ENCODE measurements around the gene NFS1.
"Not testable (repeated sequence)": the region's sequence is repeated elsewhere in the genome, so short reads cannot be mapped to it uniquely, and the experiment has no call there.

Gene NFS1

DNA sequence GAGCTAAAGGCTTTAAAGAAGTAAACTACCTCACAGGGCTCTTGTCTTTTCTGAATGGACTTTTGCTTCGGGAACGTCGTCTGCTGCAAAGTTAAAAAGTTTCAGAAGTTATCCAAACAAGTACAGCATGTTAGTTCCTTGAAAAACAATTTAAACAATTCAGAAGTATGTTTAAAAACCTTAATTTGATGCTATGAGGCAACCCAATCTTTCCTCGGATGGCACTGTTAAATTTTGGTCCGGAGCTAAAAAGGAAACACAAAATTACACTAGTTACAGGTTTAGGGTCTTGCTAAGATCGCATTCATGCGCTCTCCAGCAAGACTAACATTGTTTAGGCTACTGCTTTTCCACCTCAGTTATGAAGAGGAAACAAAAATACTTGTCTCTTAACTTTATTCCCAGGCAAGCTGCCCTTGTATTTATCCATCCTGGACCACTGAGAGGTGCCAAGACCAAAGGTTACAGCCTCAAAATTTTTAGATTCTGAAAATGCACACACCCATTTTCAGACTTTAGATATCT lies 30.2 kb upstream of the NFS1 start:
- no peak for DNase-seq

DNA sequence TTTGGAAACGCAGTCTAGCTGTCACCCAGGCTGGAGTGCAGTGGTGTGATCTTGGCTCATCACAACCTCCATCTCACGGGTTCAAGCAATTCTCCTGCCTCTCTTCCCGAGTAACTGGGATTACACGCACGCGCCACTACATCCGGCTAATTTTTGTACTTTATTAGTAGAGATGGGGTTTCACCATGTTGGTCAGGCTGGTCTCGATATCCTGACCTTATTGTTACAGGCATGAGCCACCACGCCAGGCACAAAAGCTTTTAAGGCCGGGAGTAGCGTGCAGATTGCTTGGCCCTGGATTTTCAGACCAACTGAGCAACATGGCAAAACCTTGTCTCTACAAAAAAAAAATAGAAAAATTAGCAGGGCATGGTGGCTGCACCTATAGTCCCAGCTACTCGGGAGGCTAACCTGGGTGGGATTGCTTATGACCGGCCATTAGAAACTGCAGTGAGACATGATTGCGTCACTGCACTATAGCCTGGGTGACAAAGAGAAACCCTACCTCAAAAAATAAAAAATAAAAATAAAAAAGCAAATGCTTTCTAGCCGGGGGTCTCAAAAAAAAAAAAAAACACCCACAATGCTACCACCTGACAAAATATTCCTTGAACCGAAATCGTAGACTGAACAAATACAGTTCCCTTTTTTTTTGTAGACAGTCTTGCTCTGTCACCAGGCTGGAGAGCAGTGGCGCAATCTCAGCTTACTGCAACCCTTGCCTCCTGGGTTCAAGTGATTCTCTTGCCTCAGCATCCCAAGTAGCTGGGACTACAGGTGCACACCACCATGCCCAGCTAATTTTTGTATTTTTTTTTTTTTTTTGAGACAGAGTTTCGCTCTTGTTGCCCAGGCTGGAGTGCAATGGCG lies 27.9 kb upstream of the NFS1 start:
- no peak for DNase-seq

DNA sequence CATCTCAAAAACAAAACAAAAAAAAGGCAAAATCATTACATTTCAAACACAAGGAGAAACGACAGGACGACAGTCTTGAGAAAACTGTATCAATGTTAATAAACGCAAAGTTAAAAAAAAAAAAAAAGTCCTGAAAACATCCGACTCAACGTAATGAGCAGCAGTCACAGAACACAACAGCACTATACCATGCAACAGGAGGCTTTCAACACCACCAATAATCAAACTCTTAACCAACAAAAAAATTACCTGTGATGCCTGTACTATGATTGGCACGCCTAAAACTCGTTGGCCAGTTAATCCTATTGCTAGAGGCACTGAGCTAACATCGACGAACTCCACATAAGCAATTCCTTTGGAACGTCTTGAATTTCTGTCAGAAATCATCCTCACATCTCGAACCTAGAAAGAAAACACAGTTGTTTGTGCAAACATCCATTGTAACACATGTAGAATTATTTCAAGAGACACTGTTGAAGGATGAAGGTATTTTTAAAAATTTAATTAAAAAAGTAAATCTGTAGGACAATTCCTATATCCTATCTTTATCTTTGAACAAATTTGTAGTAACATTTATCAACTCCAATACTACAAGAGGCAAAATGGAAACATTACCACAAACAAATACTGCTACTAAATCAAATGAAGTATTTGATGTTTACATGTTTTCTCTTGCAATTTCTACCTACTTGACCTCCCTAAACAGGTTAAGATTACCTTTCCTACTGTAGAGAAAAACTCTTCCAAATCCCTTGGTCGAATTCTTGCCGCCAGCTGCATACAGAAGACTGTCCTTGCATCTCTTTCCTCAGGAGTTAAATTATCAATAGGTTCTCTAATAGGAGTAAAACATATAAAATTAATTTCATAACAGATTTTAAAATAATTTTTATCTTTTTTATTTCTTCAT lies 25.4 kb upstream of the NFS1 start:
- no peak for DNase-seq

DNA sequence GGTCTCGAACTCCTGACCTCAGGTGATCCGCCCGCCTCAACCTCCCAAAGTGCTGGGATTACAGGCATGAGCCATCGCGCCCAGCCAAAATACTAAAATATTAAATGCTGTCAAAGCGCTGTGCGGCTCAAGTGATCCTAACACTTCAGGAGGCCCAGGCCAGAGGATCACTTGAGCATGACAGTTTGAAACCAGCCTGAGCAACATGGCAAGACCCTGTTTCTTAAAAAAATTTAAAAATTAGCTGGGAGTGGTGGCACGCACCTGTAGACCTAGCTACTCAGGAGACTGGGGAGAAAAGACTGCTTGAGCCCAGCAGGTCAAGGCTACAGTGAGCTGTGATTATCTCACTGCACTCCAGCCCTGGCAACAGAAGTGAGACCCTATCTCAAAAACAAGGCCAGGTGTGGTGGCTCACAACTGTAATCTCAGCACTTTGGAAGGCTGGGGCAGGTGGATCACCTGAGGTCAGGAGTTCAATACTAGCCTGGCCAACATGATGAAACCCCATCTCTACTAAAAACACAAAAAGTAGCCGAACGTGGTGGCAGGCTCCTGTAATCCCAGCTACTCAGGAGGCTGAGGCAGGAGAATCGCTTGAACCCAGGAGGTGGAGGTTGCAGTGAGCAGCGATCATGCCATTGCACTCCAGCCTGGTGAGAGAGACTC lies 24.6 kb upstream of the NFS1 start:
- DNase-seq = not testable (repeated sequence)

DNA sequence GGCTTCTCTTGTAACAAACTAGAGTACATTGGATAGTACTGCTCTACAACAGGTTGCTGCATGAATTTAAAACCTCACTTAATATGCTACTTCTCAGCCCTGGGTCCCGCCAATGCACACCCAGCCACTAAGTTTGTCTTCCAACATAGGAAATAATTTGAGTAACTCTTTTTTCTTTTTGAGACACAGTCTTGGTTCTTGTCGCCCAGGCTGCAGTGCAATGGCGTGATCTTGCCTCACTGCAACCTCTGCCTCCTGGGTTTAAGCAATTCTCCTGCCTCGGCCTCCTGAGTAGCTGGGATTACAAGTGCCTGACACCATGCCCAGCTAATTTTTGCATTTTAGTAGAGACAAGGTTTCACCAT lies 24.1 kb upstream of the NFS1 start:
- DNase-seq = not testable (repeated sequence)

DNA sequence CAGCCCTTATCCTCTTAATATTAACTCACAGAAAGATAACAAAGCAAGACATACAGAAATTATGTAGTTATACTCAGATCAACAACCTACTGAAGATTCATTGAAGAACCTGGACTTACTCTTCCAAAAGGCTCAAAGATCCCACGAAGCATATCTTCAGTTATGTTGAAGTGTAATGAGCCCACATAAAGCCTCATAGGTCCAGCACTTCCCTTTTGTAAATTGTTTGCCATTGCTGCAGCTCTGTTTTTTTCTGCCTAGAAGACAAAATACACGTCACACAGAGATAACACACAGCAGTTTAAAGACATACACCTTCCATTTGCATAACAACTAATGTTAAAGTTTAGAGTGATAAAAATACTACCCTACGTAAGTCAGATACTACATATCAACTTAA lies 22.5 kb upstream of the NFS1 start:
- DNase-seq = no peak

DNA sequence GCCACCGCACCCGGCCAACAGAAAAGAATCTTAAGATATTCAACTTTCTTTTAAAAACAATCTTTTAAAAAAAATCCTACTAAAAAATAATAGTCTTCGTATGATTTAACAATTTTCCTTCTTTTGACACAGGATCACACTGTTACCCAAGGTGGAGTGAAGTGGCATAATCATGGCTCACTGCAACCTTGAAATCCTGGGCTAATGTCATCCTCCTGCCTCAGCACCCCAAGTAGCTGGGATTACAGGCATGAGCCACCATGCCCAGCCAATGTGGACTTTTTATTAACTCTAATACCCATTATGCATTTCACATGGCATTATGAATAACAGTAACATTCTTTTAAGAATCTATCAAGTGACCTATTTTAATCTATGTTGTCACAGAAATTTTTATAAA lies 22.1 kb upstream of the NFS1 start:
- no peak for DNase-seq

DNA sequence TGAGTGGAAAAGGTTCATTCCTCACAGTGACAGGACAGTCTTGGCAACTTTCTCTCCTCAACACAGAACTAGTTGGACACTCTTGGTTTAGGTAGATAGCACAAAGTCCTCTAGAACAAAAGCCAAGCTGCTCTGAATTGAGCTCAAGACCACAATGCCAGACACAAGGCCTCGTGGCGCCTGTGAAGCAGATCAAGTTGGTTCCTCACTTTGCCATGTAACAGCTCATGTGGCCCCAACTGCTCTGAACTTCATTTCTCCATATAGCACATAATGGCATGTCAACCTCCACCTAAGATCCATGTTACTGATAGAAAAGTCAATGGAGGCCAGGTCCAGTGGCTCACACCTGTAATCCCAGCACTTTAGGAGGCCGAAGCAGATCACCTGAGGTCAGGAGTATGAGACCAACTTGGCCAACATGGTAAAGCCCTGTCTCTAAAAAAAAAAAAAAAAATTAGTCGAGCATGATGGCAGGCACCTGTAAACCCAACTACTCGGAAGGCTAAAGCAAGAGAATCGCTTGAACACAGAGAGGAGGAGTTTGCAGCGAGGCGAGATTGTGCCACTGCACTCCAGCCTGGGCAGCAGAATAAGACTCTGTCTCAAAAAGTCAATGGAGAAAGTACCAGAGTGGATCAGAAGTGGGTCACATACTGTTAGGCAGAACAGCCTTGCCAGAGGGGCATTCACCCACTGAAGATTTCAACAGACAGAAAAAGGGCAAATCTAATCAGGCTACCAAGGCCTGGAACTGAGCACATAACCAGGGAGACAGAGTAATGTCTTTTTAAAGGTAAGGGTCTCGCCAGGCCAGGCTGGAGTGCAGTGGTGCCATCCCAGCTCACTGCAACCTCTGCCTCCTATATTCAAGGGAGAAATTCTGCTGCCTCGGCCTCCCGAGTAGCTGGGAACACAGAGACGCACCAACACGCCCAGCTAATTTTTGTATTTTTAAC lies 21.3 kb upstream of the NFS1 start:
- no peak for DNase-seq

DNA sequence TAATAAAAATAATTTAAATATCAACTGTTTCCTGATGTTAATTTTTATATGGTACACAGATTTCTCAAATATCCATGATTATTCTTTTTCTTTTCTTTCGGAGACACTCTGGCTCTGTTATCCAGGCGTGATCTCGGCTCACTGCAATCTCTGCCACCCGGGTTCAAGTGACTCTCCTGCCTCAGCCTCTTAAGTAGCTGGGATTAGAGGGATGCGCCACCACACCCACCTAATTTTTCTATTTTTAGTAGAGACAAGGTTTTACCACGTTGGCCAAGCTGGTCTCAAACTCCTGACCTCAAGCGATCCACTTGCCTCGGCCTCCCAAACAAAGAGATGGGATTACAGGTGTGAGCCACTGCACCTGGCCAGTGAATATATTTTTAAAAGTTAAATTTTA lies 20.6 kb upstream of the NFS1 start:
- no peak for DNase-seq

DNA sequence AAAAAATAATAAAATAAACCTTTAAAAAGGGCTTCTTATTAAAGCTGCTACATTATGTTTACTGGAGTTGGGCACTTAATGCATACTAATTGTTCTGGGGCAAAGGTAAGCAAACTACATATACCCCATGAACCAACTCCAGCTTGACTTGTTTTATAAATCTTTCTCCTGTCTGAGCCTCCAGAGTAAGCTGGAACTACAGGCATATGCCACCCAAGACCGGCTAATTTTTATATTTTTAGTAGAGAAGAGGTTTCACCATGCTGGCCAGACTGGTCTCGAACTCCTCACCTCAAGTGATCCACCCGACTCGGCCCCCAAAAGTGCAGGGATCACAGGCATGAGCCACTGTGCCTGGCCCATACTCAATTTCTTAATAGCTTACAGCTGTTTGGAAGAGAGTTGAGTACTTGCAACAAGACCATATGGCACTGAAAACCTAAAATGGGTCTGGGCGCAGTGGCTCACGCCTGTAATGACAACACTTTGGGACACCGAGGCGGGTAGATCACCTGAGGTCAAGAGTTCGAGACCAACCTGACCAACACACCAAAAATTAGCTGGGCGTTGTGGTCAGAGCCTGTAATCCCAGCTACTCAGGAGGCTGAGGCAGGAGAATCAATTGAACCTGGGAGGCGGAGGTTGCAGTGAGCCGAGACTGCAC lies 20.0 kb upstream of the NFS1 start:
- no peak for DNase-seq

DNA sequence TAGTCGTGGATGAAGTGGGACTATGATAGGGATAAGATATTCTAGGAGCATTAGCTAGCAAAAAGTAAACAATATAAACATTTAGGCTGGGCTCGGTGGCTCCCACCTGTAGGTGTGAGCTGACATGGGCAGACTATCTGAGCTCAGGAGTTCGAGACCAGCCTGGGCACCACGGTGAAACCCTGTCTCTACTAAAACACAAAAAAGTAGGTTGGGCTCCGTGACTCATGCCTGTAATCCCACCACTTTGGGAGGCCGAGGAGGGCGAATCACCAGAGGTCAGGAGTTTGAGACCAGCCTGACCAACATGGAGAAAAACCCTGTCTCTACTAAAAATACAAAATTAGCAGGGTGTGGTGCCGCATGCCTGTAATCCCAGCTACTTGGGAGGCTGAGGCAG lies 19.2 kb upstream of the NFS1 start:
- DNase-seq = not testable (repeated sequence)

DNA sequence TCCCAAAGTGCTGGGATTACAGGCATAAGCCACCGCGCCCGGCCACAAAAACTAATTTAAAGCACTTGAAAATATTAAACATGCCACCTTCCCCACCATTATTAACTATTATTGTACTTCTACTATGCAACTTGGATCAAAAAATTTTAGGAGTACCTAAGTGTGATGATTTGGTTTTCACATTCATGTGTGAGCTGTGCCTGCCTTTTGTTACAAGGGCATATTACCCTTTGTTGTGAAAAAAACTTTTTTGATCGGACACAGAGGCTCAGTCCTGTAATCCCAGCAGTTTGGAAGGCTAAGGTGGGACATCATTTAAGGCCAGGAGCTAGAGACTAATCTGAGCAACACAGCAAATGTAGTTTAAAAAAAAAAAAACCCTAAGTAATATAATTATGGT lies 17.2 kb upstream of the NFS1 start:
- no peak for DNase-seq

DNA sequence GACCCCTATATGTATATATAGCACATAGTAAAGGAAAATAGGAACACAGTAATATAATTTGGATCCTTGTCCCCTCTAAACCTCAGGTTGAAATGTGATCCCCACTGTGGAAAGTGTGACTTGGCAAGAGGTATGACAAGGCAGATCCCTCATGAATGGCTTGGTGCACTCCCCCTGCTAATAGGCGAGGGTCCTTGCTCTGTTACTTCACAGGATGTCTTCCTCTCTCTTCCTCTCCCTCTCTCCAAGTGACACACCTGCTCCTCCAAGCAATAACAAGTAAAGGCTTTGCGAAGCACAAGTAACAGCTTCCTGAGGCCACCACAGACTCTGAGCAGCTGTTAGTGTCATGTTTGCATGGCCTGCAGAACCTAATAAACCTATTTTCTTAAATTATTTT lies 16.5 kb upstream of the NFS1 start:
- DNase-seq = no peak

DNA sequence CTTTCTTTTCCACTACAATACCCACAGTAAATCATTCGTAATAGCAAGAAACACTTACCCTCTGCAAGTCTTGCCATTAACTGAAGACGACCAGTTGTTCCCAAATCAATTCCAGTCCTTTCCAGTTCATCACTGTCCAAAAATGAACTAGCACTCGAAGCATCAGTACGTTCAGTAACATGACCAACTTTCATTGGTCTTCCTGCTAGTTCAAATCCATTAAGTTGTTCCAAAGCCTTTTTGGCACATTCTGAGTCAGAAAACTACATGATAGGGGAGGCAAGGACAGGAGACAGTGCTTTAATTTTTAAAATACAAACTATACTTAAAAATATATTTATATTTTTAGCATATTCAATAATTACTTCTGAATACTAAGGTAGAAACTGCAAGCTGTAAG lies 15.0 kb upstream of the NFS1 start:
- no peak for DNase-seq

DNA sequence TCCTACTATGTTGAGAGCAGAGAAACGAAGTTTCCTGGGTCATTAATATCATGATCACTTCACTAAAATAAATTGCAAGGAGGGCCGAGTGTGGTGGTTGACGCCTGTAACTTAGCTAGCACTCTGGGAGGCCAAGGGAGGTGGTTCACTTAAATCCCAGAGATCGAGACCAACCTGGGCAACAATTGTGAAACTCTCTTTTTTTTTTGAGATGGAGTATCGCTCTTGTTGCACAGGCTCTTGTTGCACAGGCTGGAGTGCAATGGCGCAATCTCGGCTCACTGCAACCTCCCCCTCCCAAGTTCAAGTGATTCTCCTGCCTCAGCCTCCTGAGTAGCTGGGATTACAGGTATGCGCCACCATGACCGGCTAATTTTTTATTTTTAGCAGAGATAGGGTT lies 14.0 kb upstream of the NFS1 start:
- not testable (repeated sequence) for DNase-seq

DNA sequence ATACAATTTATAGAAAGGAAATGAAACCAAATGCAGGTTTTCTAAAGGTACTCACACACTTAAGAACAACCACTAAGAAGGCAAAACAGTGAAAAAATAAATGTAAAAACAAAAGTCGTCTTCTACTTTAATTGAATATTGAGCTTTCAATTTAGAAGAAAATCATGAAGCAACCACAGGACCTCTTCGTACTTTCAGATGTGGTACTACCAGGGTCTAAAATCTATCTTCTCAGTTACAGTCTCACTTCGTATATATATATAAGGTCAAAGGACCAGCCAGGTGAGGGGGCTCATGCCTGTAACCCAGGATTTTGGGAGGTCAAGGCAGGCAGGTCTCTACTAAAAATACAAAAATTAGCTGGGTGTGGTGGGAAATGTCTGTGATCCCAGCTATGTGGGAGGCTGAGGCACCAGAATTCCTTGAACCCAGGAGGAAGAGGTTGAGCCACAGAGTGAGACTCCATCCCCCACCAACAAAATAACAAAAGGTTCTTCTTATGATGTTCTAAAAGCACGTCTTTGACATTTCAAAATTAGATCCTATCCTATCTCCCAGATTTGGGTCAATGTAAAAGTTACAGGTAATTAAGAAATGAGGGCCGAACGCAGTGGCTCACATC lies 12.5 kb upstream of the NFS1 start:
- DNase-seq = no peak

DNA sequence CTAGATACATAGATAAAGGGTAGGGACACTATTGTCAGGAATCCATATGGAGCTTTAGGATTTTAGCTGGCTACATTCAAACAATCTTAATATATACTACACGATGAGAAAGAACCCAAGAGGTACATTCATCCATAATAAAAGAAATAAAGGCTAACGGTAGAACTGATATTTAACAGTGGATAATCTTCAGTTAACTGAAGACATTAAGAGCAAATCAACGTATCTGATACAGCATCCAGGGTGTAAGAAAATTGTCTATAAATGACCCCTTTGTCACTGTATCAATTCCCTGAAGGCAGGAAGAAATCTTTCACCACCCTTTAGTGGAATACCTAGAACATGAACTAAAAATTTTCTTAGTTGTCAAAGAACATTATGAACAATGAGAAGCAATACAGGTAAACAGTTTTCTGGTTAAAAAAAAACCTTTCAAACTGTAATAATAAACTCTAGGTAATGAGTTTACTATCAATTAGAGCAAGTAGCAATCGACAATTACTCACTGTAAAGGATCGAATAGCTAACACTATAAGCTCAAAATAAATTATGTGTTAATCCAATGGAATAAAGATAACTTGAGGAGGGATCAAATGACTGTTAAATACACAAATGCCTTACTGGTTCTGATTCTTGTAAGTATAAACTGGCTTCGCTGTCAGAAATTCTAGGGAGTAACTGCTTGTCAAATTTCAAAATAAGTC lies 11.9 kb upstream of the NFS1 start:
- no peak for DNase-seq

DNA sequence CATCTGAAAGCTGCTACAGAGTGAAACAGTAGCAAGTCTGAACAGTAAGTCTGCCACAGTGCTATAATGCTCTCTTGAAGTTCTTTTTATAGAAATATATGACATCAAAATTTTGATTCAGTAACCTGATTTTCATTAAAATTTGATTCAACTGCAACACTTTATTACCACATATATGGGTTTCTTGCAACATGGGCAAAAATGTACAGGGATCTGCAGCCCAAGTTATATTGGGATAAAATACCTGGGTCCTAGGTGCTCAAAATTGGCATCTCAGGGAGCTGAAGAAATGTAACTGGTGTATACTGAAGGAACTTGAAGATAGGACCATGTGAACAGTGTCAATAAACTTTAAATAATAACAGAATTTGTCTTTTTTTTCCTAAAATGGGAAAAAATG lies 10.9 kb upstream of the NFS1 start:
- no peak for DNase-seq

DNA sequence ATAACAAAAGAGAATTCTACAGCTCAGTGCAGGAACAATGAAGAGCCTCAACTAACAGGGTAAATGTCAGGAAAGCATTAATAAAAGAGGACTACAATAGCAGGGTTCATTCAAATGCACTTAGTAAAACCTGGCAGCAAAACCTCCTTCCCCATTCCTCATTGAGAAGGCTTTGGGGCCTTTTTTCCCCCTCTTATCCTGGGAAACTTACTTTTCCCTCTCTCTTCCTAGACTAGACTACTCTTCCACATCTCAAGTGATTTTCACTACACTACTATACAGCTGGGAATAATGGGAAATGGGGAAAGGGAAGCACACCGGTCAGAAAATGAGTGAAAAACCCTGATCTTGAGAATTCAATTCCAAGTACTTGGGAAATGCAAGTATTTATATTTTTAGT lies 10.1 kb upstream of the NFS1 start:
- no peak for DNase-seq

DNA sequence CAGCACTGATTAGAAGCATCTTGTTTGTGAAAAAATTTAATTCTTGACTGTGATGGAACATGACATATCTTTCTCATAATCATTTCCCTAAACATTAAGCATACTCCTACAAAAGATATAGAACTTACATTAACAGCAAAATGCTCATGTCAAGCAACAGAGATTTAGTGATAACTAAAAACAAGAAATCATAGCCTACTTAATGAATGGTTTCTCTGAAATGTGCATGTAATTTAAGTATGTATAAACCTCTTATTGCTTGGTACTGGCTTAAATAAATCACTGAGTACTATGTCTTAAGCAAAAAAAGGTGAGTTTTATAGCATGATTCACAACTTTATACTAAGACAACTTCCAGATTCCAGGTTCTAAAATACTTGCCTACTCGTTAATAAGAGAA lies 9.3 kb upstream of the NFS1 start:
- DNase-seq = no peak
